SK-N-SH (cell line): ENCODE results near the gene PPP1R1C. TPM values are rescaled to one million over a fixed set of nuclear protein-coding genes. Genes with fewer than 3 reads are reported as not detected.

Source experiments
- CTCF ChIA-PET: fragments of 300-600, 350-600 bp; formaldehyde crosslinking; extraction: SDS; loops from one replicate; lab custom pipeline; 2021; lab: Yijun Ruan, JAX
- POLR2A ChIA-PET: fragments of 350-600 bp; sonication (Branson Sonifier 250); formaldehyde crosslinking; extraction: SDS; loops from one replicate; lab custom pipeline; 2020; ENCODE audit warnings: antibody characterized with exemption, inconsistent platforms; lab: Yijun Ruan, JAX
- DNase-seq: peaks from one replicate; pipeline ENCODE4 v3.0.0; 2012
- H2AFZ ChIP-seq: fragments of 200-600 bp; sonication (generic); 2 replicates; pipeline ENCODE4 v1.8.1; 2016; ENCODE audit warnings: antibody characterized with exemption, mild to moderate bottlenecking, low read depth
- H3F3A ChIP-seq: fragments of 200-600 bp; sonication (generic); replicated peaks from 2 replicates; pipeline ENCODE3; 2016; ENCODE audit warnings: antibody characterized with exemption, mild to moderate bottlenecking; ENCODE audit not compliant: insufficient read depth
- H3K27ac ChIP-seq, 2 experiments: fragments of 200-500 bp in 1 of 2; fragments of 200-600 bp in 1 of 2; sonication (Bioruptor generic) in 1 of 2; sonication (generic), shearing (Covaris generic) in 1 of 2; 2 replicates each; pipeline versions ENCODE4 v1.5.1 to v1.6.1; 2014 to 2016; ENCODE audit warnings: low read depth in 2 of 2, inconsistent platforms in 1 of 2, low read length in 1 of 2, mild to moderate bottlenecking in 1 of 2, mixed read lengths in 1 of 2
- H3K27me3 ChIP-seq: fragments of 200-600 bp; sonication (generic), shearing (Covaris generic); 2 replicates; pipeline ENCODE4 v1.6.1; 2016; ENCODE audit warnings: mixed run types; ENCODE audit not compliant: insufficient read depth
- H3K36me3 ChIP-seq, 2 experiments: fragments of 200-500 bp in 1 of 2; fragments of 200-600 bp in 1 of 2; sonication (Bioruptor generic) in 1 of 2; sonication (generic) in 1 of 2; replicated peaks in 1 of 2; 2 replicates each; pipeline versions ENCODE3 to v1.5.1; 2014 to 2016; ENCODE audit warnings: low read length in 1 of 2, mild to moderate bottlenecking in 1 of 2; ENCODE audit not compliant: insufficient read depth in 2 of 2, control insufficient read depth in 1 of 2
- H3K4me1 ChIP-seq, 2 experiments: fragments of 200-500 bp in 1 of 2; fragments of 200-600 bp in 1 of 2; sonication (Bioruptor generic) in 1 of 2; sonication (generic), shearing (Covaris generic) in 1 of 2; 2 replicates each; pipeline versions ENCODE4 v1.5.1 to v1.6.1; 2014 to 2016; ENCODE audit warnings: low read depth in 1 of 2, low read length in 1 of 2, mixed run types in 1 of 2; ENCODE audit not compliant: insufficient read depth in 2 of 2, control insufficient read depth in 1 of 2
- H3K4me2 ChIP-seq: fragments of 200-600 bp; sonication (generic), shearing (Covaris generic); 2 replicates; pipeline ENCODE4 v1.6.1; 2017; ENCODE audit warnings: mixed run types
- H3K4me3 ChIP-seq, 2 experiments: fragments of 200-500 bp in 1 of 2; fragments of 200-600 bp in 1 of 2; sonication (Bioruptor generic) in 1 of 2; sonication (generic), shearing (Covaris generic) in 1 of 2; 2 replicates each; pipeline versions ENCODE4 v1.5.1 to v1.8.1; 2014 to 2016; ENCODE audit warnings: low read depth in 2 of 2, inconsistent platforms in 1 of 2, low read length in 1 of 2, mild to moderate bottlenecking in 1 of 2, mixed read lengths in 1 of 2, moderate library complexity in 1 of 2
- H3K79me2 ChIP-seq: fragments of 200-600 bp; sonication (generic); 2 replicates; pipeline ENCODE4 v1.8.1; 2017; ENCODE audit warnings: mild to moderate bottlenecking; ENCODE audit not compliant: insufficient read depth
- H3K9ac ChIP-seq: fragments of 200-600 bp; sonication (generic); 2 replicates; pipeline ENCODE4 v1.6.1; 2017; ENCODE audit warnings: mixed run types
- H3K9me2 ChIP-seq: fragments of 200-600 bp; sonication (generic); 2 replicates; pipeline ENCODE4 v1.6.1; 2017; ENCODE audit warnings: mixed run types
- H3K9me3 ChIP-seq: fragments of 200-600 bp; sonication (generic); 2 replicates; pipeline ENCODE4 v1.6.1; 2017; ENCODE audit warnings: mixed run types, mild to moderate bottlenecking, moderate library complexity
- H4K20me1 ChIP-seq: fragments of 200-600 bp; sonication (generic); 2 replicates; pipeline ENCODE4 v1.6.1; 2017; ENCODE audit warnings: mild to moderate bottlenecking, mixed run types; ENCODE audit not compliant: insufficient read depth
- FOSL2 ChIP-seq: IDR thresholded peaks from 2 replicates; pipeline ENCODE4 v1.4.0; 2012; ENCODE audit warnings: low read depth, mild to moderate bottlenecking, moderate library complexity, borderline replicate concordance
- NFIC ChIP-seq: IDR thresholded peaks from 2 replicates; pipeline ENCODE4 v1.4.0; 2012; ENCODE audit warnings: borderline replicate concordance
- NRF1 ChIP-seq: IDR thresholded peaks from 2 replicates; pipeline ENCODE4 v1.6.1; 2012; ENCODE audit warnings: low read depth, mild to moderate bottlenecking, low read length
- SMC3 ChIP-seq: IDR thresholded peaks from 2 replicates; pipeline ENCODE4 v1.6.1; 2012; ENCODE audit warnings: low read depth, low read length, improper control_type of control experiment
- WGBS: methylation state at CpG from one replicate; pipeline ENCODE4 v1.1.6; 2017; ENCODE audit warnings: low lambda C conversion rate; 5-methylcytosine and 5-hydroxymethylcytosine counted together
- polyA plus RNA-seq, 3 experiments: library from polyadenylated mRNA; depleted of rRNA; stranded (reverse); fragments of >200 nt; gene quantifications; 2 replicates each; pipeline ENCODE4 v1.2.3, GENCODE V29; 2012
- TF ChIP-seq, protein P1 (sequence below): IDR thresholded peaks from 2 replicates; pipeline ENCODE4 v1.4.0; 2012; ENCODE audit warnings: low read depth, borderline replicate concordance

Gene PPP1R1C
- polyA plus RNA-seq, 1 of the 3 experiments (the other 2 are of a cell fraction): 0.41 TPM

DNA sequence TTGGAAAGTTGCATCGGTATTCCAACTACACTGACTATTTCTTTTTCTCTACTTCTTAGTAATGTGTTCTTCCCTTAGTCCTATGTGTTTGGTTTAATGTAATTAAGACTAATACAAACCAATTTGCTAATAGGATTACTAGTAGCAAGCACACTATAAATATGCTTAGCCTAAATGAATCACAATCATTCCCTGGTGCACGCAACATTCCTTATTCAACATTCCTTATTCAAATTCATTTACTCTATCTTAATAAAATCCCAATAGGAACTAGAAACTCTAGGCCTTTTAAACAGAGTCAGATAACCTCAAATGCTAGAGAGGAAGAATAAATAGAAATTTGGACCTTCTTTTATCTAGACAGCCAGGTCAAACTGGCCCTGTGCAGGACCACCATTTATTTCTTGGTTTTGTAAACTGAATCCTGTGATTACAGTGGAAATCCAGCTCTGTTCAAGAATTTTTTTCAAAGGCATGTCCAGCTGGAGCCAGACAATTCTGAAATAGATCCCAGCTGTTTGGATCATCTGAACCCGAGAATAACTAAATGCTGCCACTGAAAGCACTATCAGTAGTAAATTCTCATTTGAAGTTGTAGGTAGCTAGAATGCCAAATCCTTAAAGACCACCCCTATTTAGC, 103.1 kb downstream of the PPP1R1C start:
- Histone ChIP-seq H3K9me3 (no peaks in the 10 kb centered on the region), H3K27ac (no peak overlapping the region), H3K9me2 (no peaks in the 10 kb centered on the region), H3K79me2 (no peaks in the 10 kb centered on the region), H3K36me3 (no peaks in the 10 kb centered on the region), H3K27me3 (no peaks in the 10 kb centered on the region), H3F3A (no peaks in the 10 kb centered on the region), H3K4me2 (no peak overlapping the region), H3K4me3 (no peak overlapping the region), H4K20me1 (no peaks in the 10 kb centered on the region), H3K9ac (no peak overlapping the region), H2AFZ (no peak overlapping the region), H3K4me1 (no peaks in the 10 kb centered on the region)
- POLR2A ChIA-PET: no interaction called here
- DNase-seq: no peak
- TF ChIP-seq FOSL2: no peak
- no peak for TF ChIP-seq NFIC
- no peak for TF ChIP-seq NRF1
- CTCF ChIA-PET: interaction anchor here (1.1 to 1.3 kb wide), 2 partner anchors 8 to 10 kb away, joined by 3 read pairs; no protein-coding TSS in a partner anchor
- WGBS: 78% methylated on average over 3 of the region's 3 CpGs

DNA sequence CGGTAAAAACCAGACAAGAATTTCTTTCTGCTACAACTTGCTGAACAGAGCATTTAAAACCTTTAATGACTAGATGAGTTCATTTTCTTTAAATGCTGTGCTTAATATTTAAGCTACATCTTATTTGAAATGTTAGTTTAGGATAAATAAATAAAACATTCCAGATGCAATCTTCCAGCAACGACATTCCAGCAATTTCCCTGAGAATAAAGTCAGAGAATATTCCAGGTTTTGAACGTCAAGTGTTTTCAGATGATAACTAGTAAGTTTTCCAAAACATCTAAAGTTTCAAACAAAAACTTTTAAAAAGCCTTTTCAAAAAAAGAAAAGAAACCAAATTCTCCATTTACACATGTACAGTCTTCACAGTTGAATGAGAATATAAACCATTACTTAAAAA, 104.8 kb downstream of the PPP1R1C start:
- 79% methylated on average over 3 of the region's 3 CpGs for WGBS
- ChIA-PET CTCF (interaction anchor here (0.5 kb wide), 1 partner anchor 15 kb away, joined by 3 read pairs; no protein-coding TSS in a partner anchor), POLR2A (no interaction called here)

DNA sequence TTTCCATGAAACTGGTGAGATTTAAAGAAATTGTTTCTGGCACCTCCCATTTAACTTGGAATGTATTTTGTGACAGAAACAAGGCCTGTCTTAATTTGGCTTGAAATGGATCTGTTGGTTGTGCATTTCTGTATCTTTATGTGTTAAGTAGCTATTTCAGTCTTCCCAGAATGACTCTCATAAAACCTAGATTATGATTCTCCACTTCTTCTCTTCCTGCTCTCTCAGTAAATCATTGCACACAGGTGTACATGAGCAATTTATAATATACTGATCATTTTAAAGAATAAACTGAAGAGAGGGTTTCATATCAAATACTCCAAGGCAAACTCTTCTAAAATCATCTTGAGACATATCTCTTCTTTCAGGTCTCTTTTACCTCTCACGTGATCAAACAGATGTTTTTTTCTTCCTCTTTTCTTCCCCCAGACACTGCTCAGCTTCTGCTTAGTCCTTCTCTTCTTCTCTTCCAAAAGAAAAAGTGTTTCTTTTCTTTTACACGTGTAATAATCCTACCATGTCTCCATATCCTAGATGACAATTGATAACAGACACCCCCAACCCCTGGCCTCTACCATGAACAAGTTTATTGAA, 112.0 kb downstream of the PPP1R1C start:
- Histone ChIP-seq H3K9ac (no peak overlapping the region), H3K36me3 (no peaks in the 10 kb centered on the region), H3K27ac (no peak overlapping the region), H3K4me1 (no peaks in the 10 kb centered on the region), H3K9me3 (no peaks in the 10 kb centered on the region), H3F3A (no peaks in the 10 kb centered on the region), H3K4me2 (no peak overlapping the region), H3K27me3 (no peaks in the 10 kb centered on the region), H2AFZ (0 out of 2 replicates have a peak overlapping the region, but pooled peaks have one; percentile 1), H4K20me1 (no peaks in the 10 kb centered on the region), H3K9me2 (no peaks in the 10 kb centered on the region), H3K79me2 (no peaks in the 10 kb centered on the region), H3K4me3 (no peak overlapping the region)
- no peak for DNase-seq
- TF ChIP-seq, protein P1, sequence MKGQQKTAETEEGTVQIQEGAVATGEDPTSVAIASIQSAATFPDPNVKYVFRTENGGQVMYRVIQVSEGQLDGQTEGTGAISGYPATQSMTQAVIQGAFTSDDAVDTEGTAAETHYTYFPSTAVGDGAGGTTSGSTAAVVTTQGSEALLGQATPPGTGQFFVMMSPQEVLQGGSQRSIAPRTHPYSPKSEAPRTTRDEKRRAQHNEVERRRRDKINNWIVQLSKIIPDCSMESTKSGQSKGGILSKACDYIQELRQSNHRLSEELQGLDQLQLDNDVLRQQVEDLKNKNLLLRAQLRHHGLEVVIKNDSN: no peak
- ChIA-PET CTCF (interaction anchor here (1.2 kb wide), 1 partner anchor 10 kb away, joined by 3 read pairs; no protein-coding TSS in a partner anchor), POLR2A (no interaction called here)
- WGBS: 68% methylated on average over 2 of the region's 2 CpGs

More for the DNA sequence above, 104.8 kb downstream of the PPP1R1C start:
- no peak overlapping the region for H2AFZ ChIP-seq
- no peaks in the 10 kb centered on the region for H4K20me1 ChIP-seq
- H3K9ac ChIP-seq: no peak overlapping the region
- H3K9me3 ChIP-seq: no peaks in the 10 kb centered on the region
- no peak overlapping the region for H3K4me3 ChIP-seq
- no peaks in the 10 kb centered on the region for H3K9me2 ChIP-seq
- no peak overlapping the region for H3K27ac ChIP-seq
- no peaks in the 10 kb centered on the region for H3K36me3 ChIP-seq
- H3K79me2 ChIP-seq: no peaks in the 10 kb centered on the region
- no peak overlapping the region for H3K4me2 ChIP-seq
- TF ChIP-seq FOSL2 (no peak), SMC3 (no peak)
- no peaks in the 10 kb centered on the region for H3K4me1 ChIP-seq
- H3K27me3 ChIP-seq: no peaks in the 10 kb centered on the region
- no peaks in the 10 kb centered on the region for H3F3A ChIP-seq
- no peak for DNase-seq
